A549 (cell line): ENCODE results near the gene DOCK1.

Experiments
- HOXB5 ChIP-seq: fragments of 250-450 bp; sonication (Bioruptor Pico); IDR thresholded peaks from 2 replicates; pipeline ENCODE4 v1.5.0; 2020; ENCODE audit warnings: mild to moderate bottlenecking, moderate library complexity
- MYC ChIP-seq: IDR thresholded peaks from 2 replicates; pipeline ENCODE4 v1.6.1; 2012; ENCODE audit warnings: mild to moderate bottlenecking, inconsistent platforms, low read length, improper control_type of control experiment, borderline replicate concordance
- USF2 ChIP-seq: fragments of 450-650 bp; IDR thresholded peaks from 2 replicates; pipeline ENCODE4 v1.6.1; 2014; ENCODE audit warnings: antibody characterized with exemption
- TF ChIP-seq, protein P1 (sequence below): fragments of >200 bp; sonication (Bioruptor Twin); formaldehyde crosslinking; IDR thresholded peaks from 3 replicates; pipeline ENCODE4 v1.5.1; 2016

DNA sequence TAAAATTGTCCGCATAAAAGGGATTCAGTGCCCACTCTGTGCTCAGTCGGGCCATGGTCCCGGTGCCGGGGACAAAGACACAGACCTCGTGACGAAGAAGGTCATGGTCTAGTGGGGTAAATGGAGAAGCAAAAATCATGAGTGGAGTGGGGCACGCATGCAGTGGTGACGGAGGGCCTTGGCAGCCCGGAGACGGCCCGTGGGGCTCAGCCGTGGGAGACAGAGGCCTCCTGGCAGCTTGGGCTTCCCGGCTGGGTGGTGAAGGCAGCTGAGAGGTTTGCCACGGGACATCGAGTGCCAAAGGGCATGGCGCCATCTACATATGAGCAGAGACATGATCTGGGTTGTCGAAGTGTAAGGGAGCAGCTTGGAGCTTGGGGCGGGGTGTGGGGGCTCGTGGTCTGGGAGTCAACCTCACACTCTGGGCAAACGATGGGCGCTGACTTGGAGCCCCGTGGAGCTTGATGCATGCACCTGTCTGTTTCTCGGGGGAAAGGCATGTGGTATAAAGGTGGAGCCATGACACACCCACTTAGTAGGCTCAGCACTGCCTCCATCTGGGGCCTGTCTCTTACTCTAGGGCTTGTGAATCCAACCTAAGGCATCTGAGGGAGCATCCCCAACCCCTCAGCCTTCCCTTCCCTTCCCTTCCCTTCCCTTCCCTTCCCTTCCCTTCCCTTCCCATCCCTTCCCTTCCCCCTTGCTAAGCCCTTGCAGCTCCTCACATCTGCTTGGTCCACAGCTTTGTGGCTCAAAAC, 442.2 kb downstream of the DOCK1 start:
- TF ChIP-seq USF2 (no peak), HOXB5 (no peak), MYC (no peak)
- TF ChIP-seq, protein P1, sequence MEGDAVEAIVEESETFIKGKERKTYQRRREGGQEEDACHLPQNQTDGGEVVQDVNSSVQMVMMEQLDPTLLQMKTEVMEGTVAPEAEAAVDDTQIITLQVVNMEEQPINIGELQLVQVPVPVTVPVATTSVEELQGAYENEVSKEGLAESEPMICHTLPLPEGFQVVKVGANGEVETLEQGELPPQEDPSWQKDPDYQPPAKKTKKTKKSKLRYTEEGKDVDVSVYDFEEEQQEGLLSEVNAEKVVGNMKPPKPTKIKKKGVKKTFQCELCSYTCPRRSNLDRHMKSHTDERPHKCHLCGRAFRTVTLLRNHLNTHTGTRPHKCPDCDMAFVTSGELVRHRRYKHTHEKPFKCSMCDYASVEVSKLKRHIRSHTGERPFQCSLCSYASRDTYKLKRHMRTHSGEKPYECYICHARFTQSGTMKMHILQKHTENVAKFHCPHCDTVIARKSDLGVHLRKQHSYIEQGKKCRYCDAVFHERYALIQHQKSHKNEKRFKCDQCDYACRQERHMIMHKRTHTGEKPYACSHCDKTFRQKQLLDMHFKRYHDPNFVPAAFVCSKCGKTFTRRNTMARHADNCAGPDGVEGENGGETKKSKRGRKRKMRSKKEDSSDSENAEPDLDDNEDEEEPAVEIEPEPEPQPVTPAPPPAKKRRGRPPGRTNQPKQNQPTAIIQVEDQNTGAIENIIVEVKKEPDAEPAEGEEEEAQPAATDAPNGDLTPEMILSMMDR: no peak
